GM12801 (cell line): ENCODE measurements around the gene CD47.

ENCODE experiments used
- TF ChIP-seq, protein P1 (sequence below): IDR thresholded peaks from one replicate; pipeline ENCODE4 v1.5.1; 2011; ENCODE audit warnings: control low read depth; ENCODE audit not compliant: insufficient read length; ENCODE audit errors: extremely low read depth

CD47 gene

DNA sequence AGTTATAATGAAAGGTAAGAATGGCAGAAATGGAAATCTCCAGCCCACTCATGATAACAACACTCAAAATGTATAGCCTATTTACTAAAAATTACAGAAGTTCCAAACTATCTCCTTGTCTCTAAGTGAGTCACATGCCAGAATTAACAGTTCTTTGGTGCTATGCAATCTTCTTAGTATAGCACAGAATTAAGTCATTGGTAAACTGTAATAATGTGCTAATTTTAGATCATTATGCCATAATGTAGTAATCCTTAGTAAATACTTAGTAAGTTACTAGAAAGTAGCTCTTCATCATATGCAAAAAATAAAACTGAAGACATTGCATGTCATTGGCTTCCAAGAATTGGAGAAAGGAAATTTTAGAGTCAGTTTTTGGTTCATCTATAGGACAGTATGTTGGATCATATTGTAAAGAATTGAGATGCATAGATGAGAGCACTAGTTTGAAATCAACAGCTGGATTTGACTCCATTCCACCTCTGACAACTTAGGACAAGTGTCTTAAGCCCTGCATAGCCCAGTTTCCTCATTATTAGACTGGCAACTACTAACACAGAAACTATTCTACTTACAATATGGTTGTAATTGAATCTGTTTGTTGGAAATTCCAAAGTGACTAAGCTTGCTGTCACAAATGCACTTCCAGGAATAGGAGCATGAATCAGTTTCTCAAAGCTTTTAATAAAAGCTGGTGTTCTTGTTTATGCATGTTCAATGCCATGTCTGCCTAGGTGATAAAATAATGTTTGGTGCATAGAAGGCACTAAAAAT, 40.1 kb upstream of the CD47 start:
- TF ChIP-seq, protein P1, sequence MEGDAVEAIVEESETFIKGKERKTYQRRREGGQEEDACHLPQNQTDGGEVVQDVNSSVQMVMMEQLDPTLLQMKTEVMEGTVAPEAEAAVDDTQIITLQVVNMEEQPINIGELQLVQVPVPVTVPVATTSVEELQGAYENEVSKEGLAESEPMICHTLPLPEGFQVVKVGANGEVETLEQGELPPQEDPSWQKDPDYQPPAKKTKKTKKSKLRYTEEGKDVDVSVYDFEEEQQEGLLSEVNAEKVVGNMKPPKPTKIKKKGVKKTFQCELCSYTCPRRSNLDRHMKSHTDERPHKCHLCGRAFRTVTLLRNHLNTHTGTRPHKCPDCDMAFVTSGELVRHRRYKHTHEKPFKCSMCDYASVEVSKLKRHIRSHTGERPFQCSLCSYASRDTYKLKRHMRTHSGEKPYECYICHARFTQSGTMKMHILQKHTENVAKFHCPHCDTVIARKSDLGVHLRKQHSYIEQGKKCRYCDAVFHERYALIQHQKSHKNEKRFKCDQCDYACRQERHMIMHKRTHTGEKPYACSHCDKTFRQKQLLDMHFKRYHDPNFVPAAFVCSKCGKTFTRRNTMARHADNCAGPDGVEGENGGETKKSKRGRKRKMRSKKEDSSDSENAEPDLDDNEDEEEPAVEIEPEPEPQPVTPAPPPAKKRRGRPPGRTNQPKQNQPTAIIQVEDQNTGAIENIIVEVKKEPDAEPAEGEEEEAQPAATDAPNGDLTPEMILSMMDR = no peak

DNA sequence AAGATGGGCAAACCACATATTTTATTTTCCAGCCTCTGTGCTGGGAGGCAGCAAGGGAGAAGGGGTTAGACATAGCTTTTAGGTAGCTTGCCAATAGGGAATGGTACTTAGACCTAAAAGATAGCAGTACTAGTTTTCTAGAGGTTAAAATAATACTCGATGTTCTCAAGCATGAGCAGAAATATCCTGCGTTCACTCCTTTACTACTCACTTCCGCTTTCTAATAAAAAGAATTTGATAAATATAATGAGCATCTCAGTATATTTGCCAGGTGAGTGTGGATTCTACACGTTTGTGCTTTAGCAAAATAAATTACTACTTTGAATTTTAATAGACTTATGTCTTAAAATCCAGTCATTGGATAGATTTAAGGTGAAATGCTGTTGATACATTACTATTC, 39.4 kb upstream of the CD47 start:
- TF ChIP-seq, protein P1 = no peak

DNA sequence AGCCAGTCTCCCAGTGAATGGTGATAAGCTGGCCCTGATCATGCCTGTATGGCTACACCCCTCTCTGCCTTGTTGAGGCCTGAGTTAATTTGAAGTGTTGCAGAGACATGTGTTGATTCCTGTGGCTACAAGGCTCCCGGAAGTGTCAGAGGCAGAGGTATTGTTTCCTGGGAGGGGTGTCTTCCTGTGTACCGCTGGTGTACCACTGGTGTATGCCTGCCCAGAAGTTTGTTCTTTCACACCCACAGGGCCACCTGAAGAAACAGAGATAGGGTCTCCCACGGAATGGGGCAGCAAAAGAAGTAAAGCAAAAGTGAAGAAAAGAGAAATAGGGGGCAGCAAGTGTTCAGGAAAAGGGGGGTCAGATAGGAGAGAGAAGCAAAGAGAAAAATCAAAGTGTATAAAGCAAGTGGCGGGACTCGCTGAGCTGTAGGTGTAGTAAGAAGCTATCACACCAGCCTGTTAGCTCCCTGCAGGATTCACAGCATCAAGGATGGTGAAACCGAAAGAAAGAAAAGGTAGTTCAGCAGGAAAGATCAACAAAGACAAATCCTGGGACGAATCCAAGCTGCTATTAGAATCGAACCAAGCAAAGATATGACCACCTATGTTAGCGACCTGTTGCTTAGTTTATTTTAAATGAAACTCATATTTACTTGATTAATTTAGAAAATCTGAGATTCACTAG, 36.6 kb upstream of the CD47 start:
- TF ChIP-seq, protein P1 = no peak

DNA sequence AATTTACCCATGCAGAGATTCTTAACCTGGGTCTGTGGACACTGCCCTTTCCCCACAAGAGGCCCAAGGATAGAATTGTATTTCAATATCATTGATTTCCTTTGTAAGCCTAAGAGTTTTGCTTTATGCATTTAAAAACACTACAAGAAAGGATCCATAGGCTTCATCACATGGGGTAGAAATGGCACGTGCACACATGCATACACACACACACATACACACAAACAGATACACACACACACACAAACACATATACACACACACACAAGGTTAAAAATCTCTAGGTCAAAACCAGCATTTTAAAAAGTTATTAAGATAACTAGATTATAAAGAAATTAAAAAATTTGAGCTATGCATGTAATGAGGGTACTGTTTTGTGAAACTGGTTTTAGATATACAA, 35.5 kb upstream of the CD47 start:
- TF ChIP-seq, protein P1 = no peak

DNA sequence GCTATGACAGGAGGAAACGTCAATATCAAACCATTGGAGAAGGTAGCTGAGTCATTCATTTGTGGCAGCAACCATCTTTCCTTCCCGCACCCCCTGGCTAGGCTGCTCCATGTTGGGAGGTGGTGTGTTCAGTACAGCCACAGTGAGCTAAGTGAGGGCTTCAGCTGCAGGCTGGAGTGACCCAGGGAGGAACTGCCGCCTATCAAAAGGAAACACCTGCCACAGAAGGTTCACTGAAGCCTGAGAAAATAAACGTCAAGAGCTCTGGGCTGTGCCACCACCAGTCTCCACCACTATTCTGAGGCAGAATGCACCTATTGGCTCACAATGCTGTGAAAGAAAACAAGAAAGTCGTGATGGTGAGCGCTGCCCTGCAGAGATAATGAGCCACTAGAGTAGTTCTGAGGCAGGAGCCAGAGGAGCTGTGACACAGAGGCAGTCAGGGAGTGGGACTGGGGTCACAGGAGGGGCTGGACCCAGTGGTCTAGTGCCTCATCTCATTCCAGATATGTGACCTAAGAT, 34.8 kb upstream of the CD47 start:
- TF ChIP-seq, protein P1 = no peak

DNA sequence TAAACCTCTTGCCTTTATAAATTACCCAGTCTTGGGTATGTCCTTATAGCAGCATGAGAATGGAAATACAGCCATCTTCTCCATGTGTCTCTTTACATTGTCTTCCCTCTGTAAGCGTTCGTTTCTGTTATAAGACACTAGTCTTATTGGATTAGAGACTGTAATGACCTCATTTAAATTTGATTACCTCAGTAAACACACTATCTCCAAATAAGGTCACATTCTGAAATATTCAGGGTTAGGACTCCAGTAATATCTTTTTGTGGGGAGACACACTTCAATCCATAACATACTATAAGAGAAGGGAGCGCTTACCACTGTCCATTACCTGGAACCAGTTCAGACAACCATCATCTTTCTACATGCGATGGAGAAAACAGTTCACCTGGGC, 34.3 kb upstream of the CD47 start:
- TF ChIP-seq, protein P1 = no peak

DNA sequence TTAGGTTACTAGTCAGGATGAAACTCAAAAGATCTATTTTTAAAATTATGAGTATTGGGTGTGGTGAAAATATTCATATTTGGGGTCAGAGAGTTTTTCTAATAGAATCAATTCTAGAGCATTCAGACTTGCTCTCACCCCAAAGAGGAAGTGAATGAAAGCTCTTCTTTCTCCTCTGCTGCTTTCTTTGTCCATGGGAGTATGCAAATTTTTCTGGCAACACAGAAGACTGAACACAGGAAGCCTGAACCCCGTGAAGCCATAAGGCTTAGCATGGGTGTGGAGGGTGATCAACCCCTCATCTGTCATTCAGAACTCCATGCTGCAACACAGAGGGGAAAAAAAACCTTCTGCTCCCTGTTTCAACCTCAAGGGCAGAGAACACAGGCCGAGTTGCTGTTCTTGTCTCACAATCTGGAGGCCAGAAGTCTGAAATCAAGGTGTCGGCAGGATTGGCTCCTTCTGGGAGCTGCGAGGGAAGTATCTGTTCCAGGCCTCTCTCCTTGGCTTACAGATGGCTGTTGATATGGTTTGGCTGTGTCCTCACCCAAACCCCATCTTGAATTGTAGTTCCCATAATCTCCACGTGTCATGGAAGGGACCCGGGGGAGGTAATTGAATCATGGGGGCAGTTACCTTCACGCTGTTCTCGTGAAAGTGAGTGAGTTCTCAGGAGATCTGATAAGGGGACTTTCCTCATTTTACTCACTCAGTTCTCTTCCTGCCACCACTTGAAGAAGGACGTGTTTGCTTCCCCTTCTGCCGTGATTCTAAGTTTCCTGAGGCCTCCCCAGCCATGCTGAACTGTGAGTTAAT, 33.7 kb upstream of the CD47 start:
- TF ChIP-seq, protein P1 = no peak
